Skin epidermis (tissue), 12 donors: ENCODE data around the gene TPM1.

Experiments used
- H3K27ac ChIP-seq, 21 experiments: fragments of 200-600 bp; sonication (generic) in 11 of 21; one replicate each; pipeline ENCODE4 v1.5.0; 2020; ENCODE audit warnings: mild to moderate bottlenecking in 3 of 21, inconsistent platforms in 2 of 21, moderate library complexity in 2 of 21
- H3K4me3 ChIP-seq, 7 experiments: fragments of 200-600 bp; sonication (generic) in 2 of 7; one replicate each; pipeline ENCODE4 v1.5.0; 2020; ENCODE audit warnings: inconsistent platforms in 2 of 7, mild to moderate bottlenecking in 2 of 7, moderate library complexity in 1 of 7

The TPM1 gene

GRCh38 chr15:63067976-63068743, 25.6 kb downstream of the TPM1 start:
- no peak overlapping the region for H3K27ac ChIP-seq
- no peak overlapping the region for H3K4me3 ChIP-seq

GRCh38 chr15:63069616-63070090, 27.1 kb downstream of the TPM1 start:
- Histone ChIP-seq H3K4me3 (no peak overlapping the region), H3K27ac (no peak overlapping the region)

GRCh38 chr15:63070681-63071129, 28.2 kb downstream of the TPM1 start:
- no peak overlapping the region for H3K27ac ChIP-seq

GRCh38 chr15:63071288-63071909, 28.9 kb downstream of the TPM1 start:
- H3K4me3 ChIP-seq, result no peak overlapping the region
- H3K27ac ChIP-seq, result no peak overlapping the region

More at GRCh38 chr15:63070681-63071129, 28.2 kb downstream of the TPM1 start:
- H3K4me3 ChIP-seq, result no peak overlapping the region

GRCh38 chr15:63072023-63072650, 29.6 kb downstream of the TPM1 start:
- Histone ChIP-seq H3K27ac (no peak overlapping the region), H3K4me3 (no peak overlapping the region)

- Histone ChIP-seq H3K4me3 (no peak overlapping the region), H3K27ac (no peak overlapping the region)
Observed at GRCh38 chr15:63072809-63073277, 30.3 kb downstream of the TPM1 start.

GRCh38 chr15:63073497-63074172, 31.1 kb downstream of the TPM1 start:
- Histone ChIP-seq H3K4me3 (no peak overlapping the region), H3K27ac (no peak overlapping the region)

GRCh38 chr15:63075015-63075983, 32.8 kb downstream of the TPM1 start:
- no peak overlapping the region for H3K4me3 ChIP-seq

GRCh38 chr15:63075984-63076713, 33.6 kb downstream of the TPM1 start:
- Histone ChIP-seq H3K27ac (no peak overlapping the region), H3K4me3 (no peak overlapping the region)

More at GRCh38 chr15:63075015-63075983, 32.8 kb downstream of the TPM1 start:
- peak overlapping the region in 2 of 21 experiments; percentile 4 to 29 for H3K27ac ChIP-seq

- no peak overlapping the region for H3K4me3 ChIP-seq
- H3K27ac ChIP-seq, result no peak overlapping the region
Observed at GRCh38 chr15:63076714-63077046, 34.1 kb downstream of the TPM1 start.

GRCh38 chr15:63077952-63078351, 35.4 kb downstream of the TPM1 start:
- no peak overlapping the region for H3K4me3 ChIP-seq
- H3K27ac ChIP-seq, result no peak overlapping the region

GRCh38 chr15:63079947-63080626, 37.5 kb downstream of the TPM1 start:
- no peak overlapping the region for H3K27ac ChIP-seq

GRCh38 chr15:63080634-63081250, 38.2 kb downstream of the TPM1 start:
- no peak overlapping the region for H3K4me3 ChIP-seq
- no peak overlapping the region for H3K27ac ChIP-seq

More at GRCh38 chr15:63079947-63080626, 37.5 kb downstream of the TPM1 start:
- no peak overlapping the region for H3K4me3 ChIP-seq

- H3K27ac ChIP-seq, result no peak overlapping the region
- H3K4me3 ChIP-seq, result no peak overlapping the region
Observed at GRCh38 chr15:63082366-63082765, 39.8 kb downstream of the TPM1 start.

GRCh38 chr15:63083044-63083443, 40.5 kb downstream of the TPM1 start:
- H3K4me3 ChIP-seq, result no peak overlapping the region
- H3K27ac ChIP-seq, result no peak overlapping the region

- Histone ChIP-seq H3K4me3 (no peak overlapping the region), H3K27ac (no peak overlapping the region)
Observed at GRCh38 chr15:63083541-63083940, 41.0 kb downstream of the TPM1 start.

- Histone ChIP-seq H3K4me3 (no peak overlapping the region), H3K27ac (no peak overlapping the region)
Observed at GRCh38 chr15:63084806-63085205, 42.3 kb downstream of the TPM1 start.
